OCI-M1 (cell line): ENCODE data around the gene IL23R.

ENCODE experiments used
- DNase-seq: peaks from one replicate; lab custom pipeline; 2025; lab: John Stamatoyannopoulos, UW

The IL23R gene

GRCh38 chr1:67194209-67194863 lies 28.1 kb downstream of the IL23R start:
- DNase-seq = peak; percentile 20

DNA sequence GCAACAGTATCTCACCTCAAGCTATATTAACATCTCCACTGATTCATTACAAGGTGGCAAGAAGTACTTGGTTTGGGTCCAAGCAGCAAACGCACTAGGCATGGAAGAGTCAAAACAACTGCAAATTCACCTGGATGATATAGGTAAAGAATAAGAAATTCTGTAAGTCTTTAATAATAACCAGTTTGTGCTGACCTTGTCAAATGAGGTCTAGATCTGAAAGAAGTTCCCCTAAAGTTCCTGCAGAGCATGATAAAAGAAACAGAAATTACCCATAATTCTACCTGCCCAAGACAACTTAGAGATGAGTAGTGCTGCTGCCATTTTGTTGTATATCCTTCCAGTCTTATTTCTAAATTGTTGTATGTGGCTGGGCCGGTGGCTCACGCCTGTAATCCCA lies 34.5 kb downstream of the IL23R start:
- DNase-seq = no peak

GRCh38 chr1:67201891-67202290 lies 35.6 kb downstream of the IL23R start:
- DNase-seq = no peak

GRCh38 chr1:67204298-67204980 lies 38.2 kb downstream of the IL23R start:
- DNase-seq = no peak

- DNase-seq = peak; percentile 95
Observed at GRCh38 chr1:67207398-67207797, 41.1 kb downstream of the IL23R start.

DNA sequence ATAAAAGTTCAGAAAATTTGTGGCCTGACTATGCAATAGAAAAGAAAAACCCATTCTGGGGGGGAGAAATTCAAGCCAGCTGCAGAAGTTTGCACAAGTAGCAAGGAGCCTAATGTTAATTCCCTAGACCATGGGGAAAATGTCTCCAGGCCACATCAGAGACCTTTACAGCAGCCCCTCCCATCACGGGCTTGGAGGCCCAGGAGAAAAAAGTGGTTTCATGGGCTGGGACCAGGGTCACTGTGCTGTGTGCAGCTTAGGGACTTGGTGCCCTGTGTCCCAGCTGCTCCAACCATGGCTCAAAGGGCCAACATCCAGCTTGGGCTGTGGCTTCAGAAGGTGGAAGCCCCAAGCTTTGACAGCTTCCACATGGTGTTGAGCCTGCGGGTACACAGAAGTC lies 42.0 kb downstream of the IL23R start:
- DNase-seq = peak; percentile 47

GRCh38 chr1:67209521-67209920 lies 43.3 kb downstream of the IL23R start:
- DNase-seq = peak; percentile 23

GRCh38 chr1:67211589-67212563 lies 45.6 kb downstream of the IL23R start:
- peak; percentile 69 for DNase-seq

DNA sequence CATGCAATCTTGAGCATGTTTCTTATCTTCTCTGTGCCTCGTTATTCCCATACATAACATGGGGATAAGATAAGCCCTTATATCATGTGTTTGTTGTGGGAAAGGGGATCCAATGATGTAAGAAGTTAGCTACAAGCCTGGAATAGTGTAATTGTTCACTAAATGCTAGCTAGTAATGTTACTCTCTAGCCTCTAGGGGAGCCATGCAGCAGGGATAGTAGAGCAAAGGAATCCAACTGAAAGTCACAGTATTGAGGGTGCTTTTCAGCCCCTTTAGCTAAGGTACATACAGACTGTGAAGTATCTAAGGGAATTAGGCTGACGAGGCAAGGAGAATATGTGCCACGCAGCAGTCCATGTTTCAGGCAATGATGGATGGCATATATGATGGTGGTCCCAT lies 46.9 kb downstream of the IL23R start:
- peak; percentile 34 for DNase-seq

- no peak for DNase-seq
Observed at GRCh38 chr1:67213948-67214347, 47.7 kb downstream of the IL23R start.

DNA sequence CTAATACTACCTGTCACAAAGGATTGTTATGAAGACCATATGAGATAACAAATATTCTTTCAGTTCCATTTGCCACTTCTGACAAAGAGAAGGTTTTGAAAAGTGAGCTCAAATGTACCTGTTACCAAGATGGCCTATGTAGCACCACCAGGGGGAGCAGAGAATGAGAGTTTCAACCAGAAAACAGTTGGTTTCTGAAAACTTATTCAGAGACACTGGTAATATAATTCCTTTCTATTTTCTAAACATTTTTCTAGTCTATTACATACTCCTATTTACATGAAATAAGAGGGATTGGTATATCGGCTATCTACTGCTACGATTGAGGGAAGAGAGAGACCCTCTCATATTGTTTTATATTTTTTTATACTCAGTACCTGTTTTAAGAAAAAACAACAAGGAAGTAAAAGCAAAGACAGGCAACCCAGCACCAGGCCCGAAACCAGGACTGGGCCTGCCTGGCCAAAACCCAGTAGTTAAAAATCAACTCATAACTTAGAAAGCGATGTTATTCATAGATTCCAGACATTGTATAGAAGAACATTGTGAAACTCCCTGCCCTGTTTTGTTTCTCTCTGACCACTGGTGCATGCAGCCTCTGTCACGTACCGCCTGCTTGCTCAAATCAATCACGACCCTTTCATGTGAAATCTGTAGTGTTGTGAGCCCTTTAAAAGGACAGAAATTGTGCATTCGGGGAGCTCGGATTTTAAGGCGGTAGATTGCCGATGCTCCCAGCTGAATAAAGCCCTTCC lies 48.3 kb downstream of the IL23R start:
- peak; percentile 43 for DNase-seq

DNA sequence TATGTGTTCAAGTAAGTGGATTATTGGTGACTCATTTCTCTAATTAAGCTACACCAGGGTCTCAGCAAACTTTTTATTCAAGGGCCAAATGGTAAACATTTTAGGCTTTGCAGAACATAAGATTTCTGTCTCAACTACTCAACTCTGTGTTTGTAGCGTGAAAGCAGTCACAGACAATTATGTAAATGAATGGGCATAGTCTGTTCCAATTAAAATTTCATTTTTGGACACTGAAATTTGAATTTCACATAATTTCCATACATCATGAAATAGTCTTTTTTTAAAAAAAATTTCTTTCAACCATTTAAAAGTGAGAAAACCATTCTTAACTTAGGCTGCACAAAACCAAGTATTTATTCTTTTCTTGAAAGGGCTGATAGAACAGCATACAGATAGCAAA lies 50.1 kb downstream of the IL23R start:
- DNase-seq = no peak

- DNase-seq = no peak
Observed at GRCh38 chr1:67217417-67217816, 51.2 kb downstream of the IL23R start.

DNA sequence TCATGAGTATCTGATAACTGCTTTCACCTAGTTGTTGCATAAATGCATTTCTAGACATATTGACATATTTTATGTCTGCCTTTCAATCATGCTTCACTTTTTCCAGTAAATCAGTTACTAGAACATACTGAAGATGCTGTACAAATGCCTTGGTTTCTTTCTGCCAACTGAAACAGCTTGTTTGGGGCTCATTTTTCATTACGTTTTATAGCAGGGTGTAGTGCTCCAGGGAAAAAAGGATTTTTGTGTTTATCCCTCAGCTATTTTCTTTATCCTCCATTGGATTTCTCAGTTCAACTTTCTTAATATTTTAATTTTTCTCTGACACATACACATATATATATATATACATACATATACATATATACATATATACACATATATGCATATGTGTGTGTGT lies 51.7 kb downstream of the IL23R start:
- DNase-seq = no peak

- DNase-seq = no peak
Observed at GRCh38 chr1:67224856-67225255, 58.6 kb downstream of the IL23R start.

GRCh38 chr1:67226688-67227087 lies 60.4 kb downstream of the IL23R start:
- DNase-seq = no peak

DNA sequence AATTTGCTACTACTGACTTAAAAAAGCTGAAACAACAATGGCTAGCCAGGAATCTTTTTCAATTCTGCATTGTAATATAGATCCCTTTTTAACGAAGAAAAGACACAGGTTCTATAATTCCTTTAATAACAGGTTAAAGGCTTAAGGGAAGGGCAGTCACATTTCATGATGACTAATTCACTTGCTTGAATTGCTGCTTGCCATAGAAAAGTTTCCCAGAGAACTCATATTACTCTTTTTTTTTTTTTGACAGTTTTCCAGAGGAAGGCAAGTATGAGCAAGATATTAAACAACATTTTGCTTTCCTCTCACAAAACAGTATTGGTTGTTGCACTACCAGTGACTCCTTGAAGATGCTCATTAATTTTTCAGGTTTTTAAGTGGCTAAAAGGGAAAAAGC lies 60.9 kb downstream of the IL23R start:
- DNase-seq = no peak

DNA sequence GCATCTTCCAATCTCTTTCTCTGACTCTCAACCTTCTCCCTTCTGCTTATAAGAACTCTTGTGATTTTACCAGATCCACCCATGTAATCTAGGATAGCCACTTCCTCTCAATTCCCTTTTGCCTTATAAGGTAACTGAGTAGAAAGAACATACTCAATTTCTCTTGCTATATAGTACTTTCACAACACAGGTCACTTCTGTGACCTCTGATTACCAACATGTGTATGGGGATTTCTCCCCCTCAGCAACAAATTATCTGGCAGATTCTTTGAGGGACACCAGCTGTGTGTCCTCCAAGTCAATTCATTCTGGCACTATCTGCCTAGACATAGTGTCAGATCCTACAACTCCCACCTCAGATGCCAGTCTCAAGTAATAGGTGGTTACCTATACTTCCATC lies 62.5 kb downstream of the IL23R start:
- no peak for DNase-seq

- DNase-seq = no peak
Observed at GRCh38 chr1:67230539-67230938, 64.3 kb downstream of the IL23R start.

- DNase-seq = no peak
Observed at GRCh38 chr1:67236277-67236676, 70.0 kb downstream of the IL23R start.

- no peak for DNase-seq
Observed at GRCh38 chr1:67239738-67240137, 73.5 kb downstream of the IL23R start.

DNA sequence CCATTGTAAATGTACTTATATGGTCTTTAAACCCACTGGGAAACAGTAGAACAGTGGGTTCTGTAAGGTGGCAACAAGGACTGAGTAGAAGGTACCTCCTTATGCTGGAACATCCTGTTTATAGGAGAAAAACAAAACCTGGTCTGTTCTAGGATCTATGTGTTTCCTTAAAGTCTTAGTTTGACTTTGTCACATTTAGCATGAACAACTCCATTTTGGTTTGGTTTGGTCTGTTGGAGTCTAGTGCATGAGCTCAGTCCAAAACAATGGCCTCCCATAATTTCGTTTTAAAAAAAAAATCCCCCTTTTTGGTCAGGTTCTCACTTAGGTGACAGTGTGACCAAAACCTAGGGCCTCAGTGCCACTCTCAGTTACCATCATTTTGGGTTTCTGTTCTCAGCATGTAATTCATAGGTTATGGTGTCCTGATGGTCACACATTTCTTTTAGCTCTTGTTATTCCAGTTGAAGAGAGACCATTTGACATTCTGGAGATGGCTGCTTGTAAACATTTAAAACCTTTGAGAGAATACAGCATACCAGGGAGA lies 75.0 kb downstream of the IL23R start:
- DNase-seq = no peak
